CD4-positive, alpha-beta T cell treated with Interleukin-2 at 100 ng/mL for 4 hours (primary cell): ENCODE results near the gene TNIP3.
"Not testable (repeated sequence)": the region's sequence is repeated elsewhere in the genome, so short reads cannot be mapped to it uniquely, and the experiment has no call there.

Experiments used
- DNase-seq: peaks from one replicate; pipeline ENCODE4 v3.0.0-alpha.2; 2020; ENCODE audit warnings: low spot score

Gene TNIP3

GRCh38 chr4:121164291-121164690 lies at the start of gene TNIP3:
TSS of gene TNIP3 (minus strand) at chr4:121164321. CDS start at chr4:121164125, 196 bp downstream.
- DNase-seq, result no peak

- DNase-seq, result no peak
Observed at GRCh38 chr4:121212806-121213205, 48.7 kb upstream of the TNIP3 start.

- no peak for DNase-seq
Observed at GRCh38 chr4:121209171-121209570, 45.0 kb upstream of the TNIP3 start.

- no peak for DNase-seq
Observed at GRCh38 chr4:121208244-121209007, 44.3 kb upstream of the TNIP3 start.

GRCh38 chr4:121205777-121206176 lies 41.7 kb upstream of the TNIP3 start:
- DNase-seq, result not testable (repeated sequence)

- DNase-seq, result no peak
Observed at GRCh38 chr4:121200795-121201472, 36.8 kb upstream of the TNIP3 start.

- DNase-seq, result peak; percentile 56
Observed at GRCh38 chr4:121199742-121200561, 35.8 kb upstream of the TNIP3 start.

GRCh38 chr4:121198251-121198650 lies 34.1 kb upstream of the TNIP3 start:
- DNase-seq, result no peak

- no peak for DNase-seq
Observed at GRCh38 chr4:121195649-121196048, 31.5 kb upstream of the TNIP3 start.

GRCh38 chr4:121192480-121192879 lies 28.4 kb upstream of the TNIP3 start:
- DNase-seq, result peak; percentile 69

- no peak for DNase-seq
Observed at GRCh38 chr4:121192013-121192412, 27.9 kb upstream of the TNIP3 start.

- DNase-seq, result peak; percentile 26
Observed at GRCh38 chr4:121191361-121191760, 27.2 kb upstream of the TNIP3 start.

GRCh38 chr4:121190389-121190788 lies 26.3 kb upstream of the TNIP3 start:
- DNase-seq, result no peak

GRCh38 chr4:121189326-121190215 lies 25.4 kb upstream of the TNIP3 start:
- peak; percentile 71 for DNase-seq

GRCh38 chr4:121187206-121187605 lies 23.1 kb upstream of the TNIP3 start:
- no peak for DNase-seq

GRCh38 chr4:121185960-121186359 lies 21.8 kb upstream of the TNIP3 start:
- DNase-seq, result no peak

GRCh38 chr4:121183989-121184388 lies 19.9 kb upstream of the TNIP3 start:
- DNase-seq, result no peak

- peak; percentile 20 for DNase-seq
Observed at GRCh38 chr4:121183361-121183760, 19.2 kb upstream of the TNIP3 start.

- DNase-seq, result peak; percentile 65
Observed at GRCh38 chr4:121182296-121182695, 18.2 kb upstream of the TNIP3 start.

GRCh38 chr4:121181493-121181892 lies 17.4 kb upstream of the TNIP3 start:
- no peak for DNase-seq

GRCh38 chr4:121180558-121180957 lies 16.4 kb upstream of the TNIP3 start:
- no peak for DNase-seq
